Astrocyte (in vitro differentiated cells and primary cell): Measurements from ENCODE around the gene ELMOD3.

Experiments used
- EZH2 ChIP-seq: IDR thresholded peaks from 2 replicates; pipeline ENCODE4 v1.6.1; 2012; ENCODE audit warnings: mild to moderate bottlenecking, low read length, inconsistent platforms; ENCODE audit not compliant: insufficient read depth
- TF ChIP-seq, protein P1 (sequence below): IDR thresholded peaks from 2 replicates; pipeline ENCODE4 v1.5.1; 2011; ENCODE audit warnings: low read depth, mild to moderate bottlenecking, inconsistent platforms, low read length, moderate library complexity; ENCODE audit not compliant: insufficient read depth

DNA sequence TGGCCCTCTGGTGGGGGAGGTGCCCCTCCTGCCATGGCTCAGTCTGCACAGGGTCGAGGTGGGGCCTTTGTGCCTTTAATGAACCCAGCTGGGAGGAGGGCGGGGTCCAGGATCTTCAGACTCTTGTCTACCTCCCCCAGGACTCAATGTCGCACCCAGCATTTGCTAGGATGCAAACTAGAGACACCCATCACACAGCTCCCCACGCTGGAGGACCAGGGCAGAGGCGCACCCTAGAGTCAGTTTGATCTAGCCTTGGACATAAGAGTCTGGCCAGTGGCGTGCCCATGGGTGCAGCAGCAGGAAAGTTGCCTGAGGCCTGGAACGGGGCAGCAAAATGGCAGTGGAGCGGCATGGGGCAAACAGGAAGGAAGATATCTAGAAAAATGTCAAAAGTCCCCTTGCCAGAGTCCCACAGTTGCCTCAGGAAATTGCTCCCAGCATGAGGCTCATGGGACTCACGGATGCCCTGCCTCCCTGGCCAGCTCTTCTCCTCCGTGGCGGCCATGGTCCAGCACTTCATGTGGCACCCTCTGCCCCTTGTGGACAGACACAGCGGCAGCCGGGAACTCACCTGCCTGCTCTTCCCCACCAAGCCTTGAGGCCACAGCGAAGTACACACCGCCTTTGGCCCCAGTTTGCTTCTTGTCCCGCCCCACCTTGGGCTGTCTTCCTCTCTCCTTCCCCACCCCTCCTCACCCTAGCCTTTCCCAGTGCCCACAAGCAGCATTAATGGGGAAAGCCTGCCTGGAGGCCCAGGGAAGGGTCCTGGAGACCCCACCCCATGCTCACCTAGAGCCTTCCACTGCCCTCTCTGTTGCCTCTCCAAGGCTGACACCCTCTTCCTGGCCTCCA lies 81.6 kb downstream of the ELMOD3 start:
- TF ChIP-seq, protein P1, sequence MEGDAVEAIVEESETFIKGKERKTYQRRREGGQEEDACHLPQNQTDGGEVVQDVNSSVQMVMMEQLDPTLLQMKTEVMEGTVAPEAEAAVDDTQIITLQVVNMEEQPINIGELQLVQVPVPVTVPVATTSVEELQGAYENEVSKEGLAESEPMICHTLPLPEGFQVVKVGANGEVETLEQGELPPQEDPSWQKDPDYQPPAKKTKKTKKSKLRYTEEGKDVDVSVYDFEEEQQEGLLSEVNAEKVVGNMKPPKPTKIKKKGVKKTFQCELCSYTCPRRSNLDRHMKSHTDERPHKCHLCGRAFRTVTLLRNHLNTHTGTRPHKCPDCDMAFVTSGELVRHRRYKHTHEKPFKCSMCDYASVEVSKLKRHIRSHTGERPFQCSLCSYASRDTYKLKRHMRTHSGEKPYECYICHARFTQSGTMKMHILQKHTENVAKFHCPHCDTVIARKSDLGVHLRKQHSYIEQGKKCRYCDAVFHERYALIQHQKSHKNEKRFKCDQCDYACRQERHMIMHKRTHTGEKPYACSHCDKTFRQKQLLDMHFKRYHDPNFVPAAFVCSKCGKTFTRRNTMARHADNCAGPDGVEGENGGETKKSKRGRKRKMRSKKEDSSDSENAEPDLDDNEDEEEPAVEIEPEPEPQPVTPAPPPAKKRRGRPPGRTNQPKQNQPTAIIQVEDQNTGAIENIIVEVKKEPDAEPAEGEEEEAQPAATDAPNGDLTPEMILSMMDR = no peak
- TF ChIP-seq EZH2 = no peak
